Measurements from ENCODE around the gene GABBR2.

The GABBR2 gene

DNA sequence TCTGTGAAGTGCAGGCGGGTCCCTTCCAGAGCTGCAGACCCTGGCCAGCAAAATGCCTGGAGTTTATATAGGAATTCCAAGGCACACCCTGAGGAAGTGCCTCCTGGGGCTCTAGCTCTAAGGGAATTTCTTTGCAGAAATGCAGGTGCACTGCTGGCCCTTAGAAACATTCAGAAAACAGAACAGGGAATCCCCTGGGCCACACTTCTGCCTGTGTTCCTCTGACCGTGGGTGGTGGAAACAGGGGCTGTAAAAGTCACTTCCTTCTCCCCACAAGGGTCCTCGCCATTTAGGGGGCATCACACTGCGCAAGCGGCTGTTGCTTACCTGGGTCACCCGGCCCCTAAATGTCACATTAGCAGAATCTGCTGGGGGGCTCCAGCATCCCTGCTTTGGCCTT lies 312.5 kb downstream of the GABBR2 start:
- no peak overlapping the region for H3K4me3 Mint-ChIP-seq
- H3K36me3 Mint-ChIP-seq (ENCODE audit: low read depth), result no peaks in the 10 kb centered on the region
- H3K27ac Mint-ChIP-seq, result no peak overlapping the region
- H3K4me1 Mint-ChIP-seq (ENCODE audit: low read depth), result no peaks in the 10 kb centered on the region
- H3K9me3 Mint-ChIP-seq, result no peaks in the 10 kb centered on the region
- no peaks in the 10 kb centered on the region for H3K27me3 Mint-ChIP-seq (ENCODE audit: low read depth)

- no peaks in the 10 kb centered on the region for H3K27me3 Mint-ChIP-seq (ENCODE audit: low read depth)
- no peaks in the 10 kb centered on the region for H3K9me3 Mint-ChIP-seq
- H3K36me3 Mint-ChIP-seq (ENCODE audit: low read depth), result no peaks in the 10 kb centered on the region
- H3K4me3 Mint-ChIP-seq, result no peak overlapping the region
- no peak overlapping the region for H3K27ac Mint-ChIP-seq
- H3K4me1 Mint-ChIP-seq (ENCODE audit: low read depth), result no peaks in the 10 kb centered on the region
These were observed 316.9 kb downstream of the GABBR2 start for GRCh38 chr9:98391867-98392266.

- Mint-ChIP-seq H3K4me1 (ENCODE audit: low read depth) (no peaks in the 10 kb centered on the region), H3K27me3 (ENCODE audit: low read depth) (no peaks in the 10 kb centered on the region), H3K36me3 (ENCODE audit: low read depth) (no peaks in the 10 kb centered on the region), H3K27ac (no peak overlapping the region), H3K9me3 (no peaks in the 10 kb centered on the region), H3K4me3 (no peak overlapping the region)
These were observed 317.3 kb downstream of the GABBR2 start for GRCh38 chr9:98391406-98391805.

- Mint-ChIP-seq H3K27ac (no peak overlapping the region), H3K4me3 (no peak overlapping the region), H3K36me3 (ENCODE audit: low read depth) (no peaks in the 10 kb centered on the region), H3K27me3 (ENCODE audit: low read depth) (no peaks in the 10 kb centered on the region), H3K4me1 (ENCODE audit: low read depth) (no peaks in the 10 kb centered on the region), H3K9me3 (no peaks in the 10 kb centered on the region)
These were observed 323.0 kb downstream of the GABBR2 start for GRCh38 chr9:98385751-98386150.

GRCh38 chr9:98383758-98384157 lies 325.0 kb downstream of the GABBR2 start:
- H3K4me3 Mint-ChIP-seq, result no peak overlapping the region
- no peaks in the 10 kb centered on the region for H3K4me1 Mint-ChIP-seq (ENCODE audit: low read depth)
- H3K9me3 Mint-ChIP-seq, result no peaks in the 10 kb centered on the region
- no peak overlapping the region for H3K27ac Mint-ChIP-seq
- no peaks in the 10 kb centered on the region for H3K36me3 Mint-ChIP-seq (ENCODE audit: low read depth)
- H3K27me3 Mint-ChIP-seq (ENCODE audit: low read depth), result no peaks in the 10 kb centered on the region

GRCh38 chr9:98381311-98382103 lies 327.2 kb downstream of the GABBR2 start:
- Mint-ChIP-seq H3K36me3 (ENCODE audit: low read depth) (no peaks in the 10 kb centered on the region), H3K4me3 (no peak overlapping the region), H3K27ac (no peak overlapping the region), H3K9me3 (no peaks in the 10 kb centered on the region), H3K27me3 (ENCODE audit: low read depth) (no peaks in the 10 kb centered on the region), H3K4me1 (ENCODE audit: low read depth) (no peaks in the 10 kb centered on the region)

DNA sequence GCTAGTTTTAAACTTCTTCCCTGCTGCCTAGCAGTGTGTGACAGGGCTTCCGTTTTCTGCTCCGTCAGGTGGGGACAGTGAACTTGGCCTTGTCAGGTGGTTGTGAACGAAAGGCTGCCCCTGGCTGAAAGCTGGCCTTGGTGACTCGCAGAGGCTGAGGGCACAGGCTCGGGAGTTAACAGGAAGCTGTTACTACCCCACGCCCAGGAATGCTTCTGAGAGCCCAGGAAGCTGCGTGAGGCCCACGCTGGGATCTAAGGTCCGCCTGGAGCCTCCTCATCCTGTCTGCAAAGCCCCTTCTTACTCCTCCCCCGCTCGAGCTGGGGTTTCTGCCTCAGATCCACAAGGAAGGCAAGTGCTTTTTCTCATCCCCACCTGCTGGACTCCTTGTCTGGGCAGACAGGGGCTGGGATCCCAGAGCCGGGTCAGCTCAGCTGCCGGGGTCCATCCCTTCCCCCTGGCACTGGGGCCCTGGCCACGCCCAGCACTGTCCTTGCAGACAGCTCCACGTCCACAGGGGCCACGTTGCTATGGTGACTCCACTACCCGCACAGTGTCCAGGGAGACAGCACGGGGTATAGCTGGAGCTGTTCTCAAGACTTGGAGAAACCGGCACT lies 328.6 kb downstream of the GABBR2 start:
- no peak overlapping the region for H3K4me3 Mint-ChIP-seq
- no peak overlapping the region for H3K27ac Mint-ChIP-seq
- no peaks in the 10 kb centered on the region for H3K36me3 Mint-ChIP-seq (ENCODE audit: low read depth)
- no peaks in the 10 kb centered on the region for H3K4me1 Mint-ChIP-seq (ENCODE audit: low read depth)
- no peaks in the 10 kb centered on the region for H3K27me3 Mint-ChIP-seq (ENCODE audit: low read depth)
- no peaks in the 10 kb centered on the region for H3K9me3 Mint-ChIP-seq

- Mint-ChIP-seq H3K9me3 (no peaks in the 10 kb centered on the region), H3K27me3 (ENCODE audit: low read depth) (no peaks in the 10 kb centered on the region), H3K4me3 (no peak overlapping the region), H3K27ac (no peak overlapping the region), H3K4me1 (ENCODE audit: low read depth) (no peaks in the 10 kb centered on the region), H3K36me3 (ENCODE audit: low read depth) (no peaks in the 10 kb centered on the region)
These were observed 329.2 kb downstream of the GABBR2 start for GRCh38 chr9:98379572-98379971.

GRCh38 chr9:98378794-98379193 lies 329.9 kb downstream of the GABBR2 start:
- H3K4me3 Mint-ChIP-seq, result no peak overlapping the region

DNA sequence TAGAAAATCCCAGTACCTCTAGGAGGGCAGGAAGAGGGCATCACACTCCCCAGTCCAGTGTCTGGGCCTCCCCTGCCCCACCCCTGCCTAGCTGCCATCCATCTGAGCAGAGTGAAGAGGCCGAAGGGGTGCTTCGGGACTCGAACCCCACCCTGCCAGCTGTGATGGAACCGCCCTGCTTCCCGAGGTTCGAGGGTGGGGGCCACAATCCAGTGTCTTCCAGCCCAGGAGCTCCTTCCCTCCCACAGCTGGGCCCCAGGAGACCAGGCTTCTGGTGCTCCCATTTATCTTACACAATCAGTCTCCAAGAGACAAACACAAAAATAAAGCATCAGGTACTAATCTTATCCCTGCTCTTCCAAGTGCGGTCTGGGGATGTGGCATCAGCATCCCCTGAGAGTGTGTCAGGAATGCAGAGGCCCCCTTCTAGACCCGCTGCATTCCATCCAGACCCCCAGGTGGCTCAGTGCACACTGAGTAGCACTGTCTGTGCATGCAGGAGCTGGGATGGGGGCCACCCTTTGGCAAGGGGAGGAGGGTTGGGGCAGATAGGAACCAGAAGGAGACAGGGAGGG lies 330.4 kb downstream of the GABBR2 start:
- Mint-ChIP-seq H3K4me1 (ENCODE audit: low read depth) (no peaks in the 10 kb centered on the region), H3K36me3 (ENCODE audit: low read depth) (no peaks in the 10 kb centered on the region), H3K9me3 (no peaks in the 10 kb centered on the region), H3K4me3 (no peak overlapping the region), H3K27me3 (ENCODE audit: low read depth) (no peaks in the 10 kb centered on the region), H3K27ac (no peak overlapping the region)

More at GRCh38 chr9:98378794-98379193, 329.9 kb downstream of the GABBR2 start:
- Mint-ChIP-seq H3K4me1 (ENCODE audit: low read depth) (no peaks in the 10 kb centered on the region), H3K36me3 (ENCODE audit: low read depth) (no peaks in the 10 kb centered on the region), H3K27ac (no peak overlapping the region), H3K9me3 (no peaks in the 10 kb centered on the region), H3K27me3 (ENCODE audit: low read depth) (no peaks in the 10 kb centered on the region)

DNA sequence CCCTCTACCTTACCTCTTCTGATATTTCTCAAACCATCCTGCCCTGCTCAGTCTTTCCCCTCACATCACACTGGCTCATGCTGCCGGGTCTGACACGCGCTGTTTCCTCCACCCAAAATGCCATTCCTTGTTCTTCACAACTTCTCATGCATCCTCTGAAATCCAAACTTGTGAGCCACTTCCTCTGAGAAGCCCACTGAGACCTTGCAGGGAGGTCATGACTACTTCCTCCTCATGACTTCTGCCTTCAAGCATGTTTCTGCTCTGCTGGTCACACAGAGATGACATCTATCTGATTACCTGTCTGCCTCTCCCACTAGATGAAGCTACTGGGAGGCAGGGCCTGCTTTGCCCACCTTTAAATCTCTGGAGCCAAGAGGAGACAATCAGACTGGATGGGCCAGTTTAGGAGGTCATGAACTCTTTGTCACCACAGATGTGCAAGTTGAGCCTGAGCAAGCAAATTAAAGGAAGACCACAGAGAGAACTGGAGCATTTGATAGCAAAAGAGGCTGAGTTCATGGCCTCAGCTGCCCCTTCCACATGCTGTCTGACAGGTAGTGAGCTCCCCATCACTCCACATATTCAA lies 333.5 kb downstream of the GABBR2 start:
- Mint-ChIP-seq H3K27ac (no peak overlapping the region), H3K27me3 (ENCODE audit: low read depth) (no peaks in the 10 kb centered on the region)

DNA sequence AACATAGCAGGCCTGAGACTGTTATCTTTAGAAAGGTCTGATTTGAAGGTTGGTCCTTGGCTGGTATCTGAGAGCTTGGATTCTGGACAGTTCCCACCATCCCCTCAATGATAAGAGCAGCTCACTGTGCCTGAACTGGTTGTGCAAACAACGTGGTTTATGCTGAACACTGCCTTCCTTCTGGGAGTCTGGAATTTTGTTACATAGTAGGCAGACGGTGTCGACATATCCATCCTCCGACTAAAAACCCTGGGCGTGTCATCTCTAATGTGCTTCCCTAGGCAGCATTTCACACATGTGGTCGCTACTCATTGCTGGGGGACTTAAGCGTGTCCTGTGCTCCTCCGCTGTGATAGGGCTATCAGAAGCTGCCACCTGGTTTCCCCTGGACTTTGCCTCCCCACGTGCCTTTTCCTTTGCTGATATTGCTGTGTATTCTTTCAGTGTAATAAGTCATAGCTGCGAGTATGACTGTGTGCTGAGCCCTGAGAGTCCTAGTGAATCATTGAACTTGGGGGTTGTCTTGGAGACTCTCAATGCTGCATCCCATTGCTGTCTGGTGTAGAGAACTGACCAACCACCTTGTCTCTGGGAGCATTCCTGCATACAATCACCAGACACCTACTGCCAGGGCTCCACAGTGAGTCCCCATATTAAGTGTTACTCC lies 334.2 kb downstream of the GABBR2 start:
- H3K36me3 Mint-ChIP-seq (ENCODE audit: low read depth), result no peaks in the 10 kb centered on the region
- H3K4me3 Mint-ChIP-seq, result no peak overlapping the region
- H3K9me3 Mint-ChIP-seq, result no peaks in the 10 kb centered on the region
- no peaks in the 10 kb centered on the region for H3K27me3 Mint-ChIP-seq (ENCODE audit: low read depth)
- no peak overlapping the region for H3K27ac Mint-ChIP-seq
- H3K4me1 Mint-ChIP-seq (ENCODE audit: low read depth), result no peaks in the 10 kb centered on the region

More for the DNA sequence above, 333.5 kb downstream of the GABBR2 start:
- Mint-ChIP-seq H3K9me3 (no peaks in the 10 kb centered on the region), H3K4me3 (no peak overlapping the region), H3K36me3 (ENCODE audit: low read depth) (no peaks in the 10 kb centered on the region), H3K4me1 (ENCODE audit: low read depth) (no peaks in the 10 kb centered on the region)

DNA sequence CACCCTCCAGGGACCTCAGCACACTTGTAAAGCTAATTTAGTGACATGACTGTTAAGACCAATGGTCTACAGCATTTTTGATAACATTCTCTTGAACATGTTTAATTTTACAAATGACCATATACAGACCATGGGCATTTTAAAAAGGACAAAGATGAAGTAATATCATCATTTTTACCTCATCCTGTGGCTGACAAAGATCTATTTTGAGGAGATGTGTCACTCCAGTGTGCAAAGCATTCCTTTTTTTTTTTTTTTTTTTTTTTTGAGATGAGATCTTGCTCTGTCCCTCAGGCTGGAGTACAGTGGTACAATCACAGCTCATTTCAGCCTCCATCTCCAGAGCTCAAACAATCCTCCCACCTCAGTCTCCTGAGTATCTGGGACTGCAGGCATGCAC lies 335.1 kb downstream of the GABBR2 start:
- Mint-ChIP-seq H3K27ac (no peak overlapping the region), H3K27me3 (ENCODE audit: low read depth) (no peaks in the 10 kb centered on the region), H3K4me1 (ENCODE audit: low read depth) (no peaks in the 10 kb centered on the region), H3K4me3 (no peak overlapping the region), H3K36me3 (ENCODE audit: low read depth) (no peaks in the 10 kb centered on the region), H3K9me3 (no peaks in the 10 kb centered on the region)

DNA sequence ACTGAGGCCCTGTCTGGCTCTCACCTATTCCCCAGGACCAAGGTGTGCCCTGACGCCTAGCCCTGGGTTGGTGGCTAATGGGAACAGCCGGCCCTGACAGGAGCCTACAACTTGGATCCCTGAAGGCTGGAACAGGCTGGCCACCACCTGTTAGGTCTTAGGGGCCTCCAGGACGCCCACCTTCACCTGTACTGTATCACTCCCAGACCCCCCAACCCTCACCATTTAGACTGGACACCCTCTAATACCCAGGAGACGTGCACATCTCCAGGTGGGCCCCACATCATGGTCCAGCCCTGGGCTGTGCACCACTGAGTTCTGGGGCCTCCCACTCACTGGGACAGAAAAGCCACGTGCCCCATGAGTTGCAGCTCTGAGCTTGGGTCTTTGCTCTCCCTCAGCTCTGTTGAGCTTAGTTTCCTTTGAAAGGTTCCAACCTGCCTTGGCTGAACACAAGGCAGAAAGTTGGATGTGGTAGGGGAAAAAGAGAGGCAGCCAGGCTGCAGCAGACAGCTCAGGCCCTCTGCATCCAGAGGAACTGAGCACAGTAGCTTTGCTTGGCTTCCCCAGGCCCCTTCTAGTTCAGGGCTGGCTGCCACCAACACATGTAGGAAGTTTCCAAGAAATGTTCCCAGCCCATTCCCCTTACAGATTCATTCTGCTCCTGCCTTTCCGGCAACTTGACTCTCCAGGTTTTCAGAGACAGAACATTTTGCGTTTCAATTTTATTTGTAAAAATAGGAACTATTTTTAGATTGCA lies 336.5 kb downstream of the GABBR2 start:
- H3K27ac Mint-ChIP-seq, result no peak overlapping the region
- no peaks in the 10 kb centered on the region for H3K27me3 Mint-ChIP-seq (ENCODE audit: low read depth)
- H3K36me3 Mint-ChIP-seq (ENCODE audit: low read depth), result no peaks in the 10 kb centered on the region
- no peaks in the 10 kb centered on the region for H3K9me3 Mint-ChIP-seq
- H3K4me3 Mint-ChIP-seq, result no peak overlapping the region
- no peaks in the 10 kb centered on the region for H3K4me1 Mint-ChIP-seq (ENCODE audit: low read depth)

All from T-helper 1 cell treated with Interleukin-12 subunit alpha and Interleukin-12 subunit beta and Interleukin-4 antibody, amounts not matched to agents 30 μg/mL and 1 μg/mL, for 36 hours (primary cell).